ENCODE results near the gene CACNA1G. TPM values are rescaled to one million over a fixed set of nuclear protein-coding genes. Genes with fewer than 3 reads are reported as not detected.

CACNA1G gene
- total RNA-seq, 6 donors from 2014 or later, result under 0.01 to 0.37 (median 0.11) TPM; not detected in 2

GRCh38 chr17:50662632-50663225 lies 102.2 kb downstream of the CACNA1G start:
- ATAC-seq (ENCODE audit: low FRiP score in 2 of 2) (no peak), DNase-seq (no peak)
- Histone ChIP-seq H3K36me3 (no peaks in the 10 kb centered on the region), H3K27me3 (no peaks in the 10 kb centered on the region), H3K27ac (peak overlapping the region in 2 of 4 donors; percentile 84 to 86), H3K4me3 (no peak overlapping the region), H3K4me1 (peaks cover 33 to 44% (median 36%) of the 10 kb centered on the region in 4 donors), H3K9me3 (no peaks in the 10 kb centered on the region)
- TF ChIP-seq CTCF (IDR thresholded peaks at IDR 0.05) (no peak), POLR2A (IDR thresholded peaks at IDR 0.05) (no peak), POLR2AphosphoS5 (IDR thresholded peaks at IDR 0.05) (no peak), EP300 (IDR thresholded peaks at IDR 0.05) (no peak)
- WGBS, 2 donors, result 94 to 96% methylated on average over 9 of the region's 9 CpGs

- ATAC-seq (ENCODE audit: low FRiP score in 2 of 2), result no peak
- Histone ChIP-seq H3K27ac (no peak overlapping the region), H3K4me3 (no peak overlapping the region), H3K27me3 (no peaks in the 10 kb centered on the region), H3K9me3 (no peaks in the 10 kb centered on the region), H3K36me3 (no peaks in the 10 kb centered on the region), H3K4me1 (peaks cover 33 to 38% (median 34%) of the 10 kb centered on the region in 4 donors)
- TF ChIP-seq POLR2A (IDR thresholded peaks at IDR 0.05) (no peak), EP300 (IDR thresholded peaks at IDR 0.05) (no peak), POLR2AphosphoS5 (IDR thresholded peaks at IDR 0.05) (no peak), CTCF (IDR thresholded peaks at IDR 0.05) (no peak)
- 84 to 88% methylated on average over 10 of the region's 10 CpGs for WGBS, 2 donors
- DNase-seq, result no peak
These were observed 103.4 kb downstream of the CACNA1G start for GRCh38 chr17:50663812-50664374.

- no peak for DNase-seq
- no peak for ATAC-seq (ENCODE audit: low FRiP score in 2 of 2)
- Histone ChIP-seq H3K4me3 (no peak overlapping the region), H3K36me3 (no peaks in the 10 kb centered on the region), H3K27ac (no peak overlapping the region), H3K27me3 (no peaks in the 10 kb centered on the region), H3K4me1 (peaks cover 24 to 28% (median 25%) of the 10 kb centered on the region in 4 donors), H3K9me3 (no peaks in the 10 kb centered on the region)
- TF ChIP-seq CTCF (IDR thresholded peaks at IDR 0.05) (no peak), POLR2AphosphoS5 (IDR thresholded peaks at IDR 0.05) (no peak), POLR2A (IDR thresholded peaks at IDR 0.05) (no peak), EP300 (IDR thresholded peaks at IDR 0.05) (no peak)
- 88 to 93% methylated on average over 12 of the region's 12 CpGs for WGBS, 2 donors
These were observed 104.4 kb downstream of the CACNA1G start for GRCh38 chr17:50664788-50665458.

- H3K27me3 ChIP-seq, result no peaks in the 10 kb centered on the region
- H3K9me3 ChIP-seq, result no peaks in the 10 kb centered on the region
- DNase-seq, result no peak
- H3K4me3 ChIP-seq, result no peak overlapping the region
- peaks cover 14 to 23% (median 16%) of the 10 kb centered on the region in 4 donors for H3K4me1 ChIP-seq
- H3K27ac ChIP-seq, result no peak overlapping the region
- no peak for ATAC-seq (ENCODE audit: low FRiP score in 2 of 2)
- WGBS, 2 donors, result 83 to 89% methylated on average over 5 of the region's 5 CpGs
- no peaks in the 10 kb centered on the region for H3K36me3 ChIP-seq
- TF ChIP-seq POLR2AphosphoS5 (IDR thresholded peaks at IDR 0.05) (no peak), EP300 (IDR thresholded peaks at IDR 0.05) (no peak), CTCF (IDR thresholded peaks at IDR 0.05) (no peak), POLR2A (IDR thresholded peaks at IDR 0.05) (no peak)
These were observed 105.3 kb downstream of the CACNA1G start for GRCh38 chr17:50665838-50666237.
